Measurements from ENCODE around the gene IFT122.

The IFT122 gene

DNA sequence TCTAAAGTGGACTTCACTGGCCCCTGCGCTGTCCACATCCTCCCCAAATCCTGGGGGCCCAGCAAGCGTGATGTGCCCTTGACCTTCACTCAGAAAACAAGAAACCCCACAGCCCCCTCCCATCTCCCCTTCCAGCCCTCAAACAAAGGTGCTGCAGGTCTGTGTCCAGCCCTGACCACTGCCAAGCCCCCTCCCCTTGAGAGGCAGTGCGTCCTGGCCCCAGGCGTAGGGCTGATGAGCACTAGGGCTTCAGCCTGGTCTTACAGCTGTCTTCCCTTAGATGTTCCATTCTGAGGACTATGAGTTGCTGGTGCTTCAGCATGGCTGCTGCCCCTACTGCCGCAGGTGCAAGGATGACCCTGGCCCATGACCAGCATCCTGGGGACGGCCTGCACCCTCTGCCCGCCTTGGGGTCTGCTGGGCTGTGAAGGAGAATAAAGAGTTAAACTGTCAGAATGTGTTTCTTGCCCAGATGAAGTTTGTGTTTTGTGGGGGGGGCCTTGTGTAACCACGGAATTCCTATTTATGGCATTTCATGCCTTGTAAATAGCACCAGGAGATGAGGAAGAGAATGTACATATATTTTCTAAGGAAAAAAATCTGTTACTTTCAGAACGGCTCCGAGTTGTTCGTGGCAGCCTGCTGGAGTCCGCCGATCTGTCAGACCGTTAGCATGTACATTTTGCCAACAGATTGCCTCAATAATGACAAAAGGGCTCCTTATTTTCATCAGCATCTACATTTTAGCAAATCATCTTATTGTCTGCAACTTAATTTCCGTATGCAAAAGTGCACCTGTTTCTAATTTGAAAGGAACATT, 80.1 kb downstream of the IFT122 start:
- DNase-seq, result no peak

DNA sequence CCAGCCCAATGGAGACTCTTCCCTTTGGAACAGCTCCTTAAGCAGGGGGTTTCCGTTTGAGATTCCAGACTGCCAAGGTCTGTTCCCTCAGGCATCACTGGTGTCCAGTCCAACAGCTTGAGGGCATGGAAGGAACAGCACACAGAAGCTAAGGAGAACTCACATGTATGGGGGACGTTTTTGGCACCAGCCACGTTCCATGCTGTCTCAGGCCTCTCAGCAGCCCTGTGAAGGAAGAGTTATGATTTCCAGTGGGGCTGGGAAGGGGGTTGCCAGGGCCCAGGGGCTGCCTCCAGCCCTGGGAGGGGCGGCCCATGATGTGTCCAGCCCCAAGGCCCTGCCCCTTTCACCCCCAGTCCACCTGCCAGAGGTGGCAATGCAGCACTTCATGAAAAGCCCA, 80.9 kb downstream of the IFT122 start:
- no peak for DNase-seq

DNA sequence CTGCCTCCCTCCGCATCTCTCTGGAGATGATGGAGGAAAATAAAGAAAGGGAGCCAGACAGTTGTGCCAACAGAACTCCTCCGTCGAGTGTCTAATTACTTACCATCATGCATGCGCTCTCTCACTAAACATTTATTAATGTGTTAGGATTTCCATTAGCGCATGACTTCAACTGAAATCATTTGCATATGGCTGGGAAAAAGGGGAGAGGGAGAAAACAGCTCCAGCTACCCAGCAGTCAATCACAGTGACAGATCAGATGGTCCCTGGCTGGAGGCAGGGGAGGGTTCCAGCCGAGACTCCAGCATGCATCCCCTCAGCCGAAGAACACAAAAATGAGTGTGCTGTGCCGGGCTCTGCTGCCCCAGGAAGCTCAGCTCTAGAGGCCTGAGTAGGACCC, 81.6 kb downstream of the IFT122 start:
- no peak for DNase-seq

DNA sequence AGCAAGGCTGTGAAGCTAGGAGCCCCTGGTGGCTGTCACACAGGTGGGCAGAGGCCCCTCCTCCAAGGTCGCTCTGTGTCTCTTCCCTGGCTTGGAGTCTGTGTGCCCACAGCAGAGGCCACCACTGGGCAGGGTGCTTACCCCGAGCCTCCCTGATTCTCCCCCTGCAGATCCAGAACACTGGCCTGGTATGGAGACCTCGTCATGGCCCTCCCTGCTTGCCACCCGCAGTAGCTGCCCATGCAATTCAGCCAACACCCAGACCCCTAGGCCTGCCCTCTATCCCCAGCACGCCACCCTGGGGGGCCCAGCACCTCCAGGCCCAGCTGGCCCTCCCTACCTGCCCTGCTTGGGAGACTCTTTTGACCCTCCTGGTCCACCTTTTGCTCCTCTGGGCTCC, 82.9 kb downstream of the IFT122 start:
- no peak for DNase-seq

DNA sequence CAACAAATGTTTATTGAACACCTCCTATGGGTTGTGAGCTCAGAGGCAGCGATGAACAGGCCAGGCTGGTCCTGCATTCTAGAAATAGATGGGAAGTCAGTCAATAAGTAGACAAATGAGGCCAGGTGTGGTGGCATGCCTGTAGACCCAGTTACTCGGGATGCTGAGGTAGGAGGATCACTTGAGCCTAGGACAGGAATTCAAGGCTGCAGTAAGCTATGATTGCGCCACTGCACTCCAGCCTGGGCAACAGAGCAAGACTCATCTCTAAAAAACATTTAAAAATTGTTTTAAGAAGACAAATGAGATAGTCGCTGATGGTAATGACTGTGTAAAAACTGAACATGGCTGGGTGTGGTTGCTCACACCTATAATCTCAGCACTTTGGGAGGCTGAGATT, 84.1 kb downstream of the IFT122 start:
- no peak for DNase-seq

DNA sequence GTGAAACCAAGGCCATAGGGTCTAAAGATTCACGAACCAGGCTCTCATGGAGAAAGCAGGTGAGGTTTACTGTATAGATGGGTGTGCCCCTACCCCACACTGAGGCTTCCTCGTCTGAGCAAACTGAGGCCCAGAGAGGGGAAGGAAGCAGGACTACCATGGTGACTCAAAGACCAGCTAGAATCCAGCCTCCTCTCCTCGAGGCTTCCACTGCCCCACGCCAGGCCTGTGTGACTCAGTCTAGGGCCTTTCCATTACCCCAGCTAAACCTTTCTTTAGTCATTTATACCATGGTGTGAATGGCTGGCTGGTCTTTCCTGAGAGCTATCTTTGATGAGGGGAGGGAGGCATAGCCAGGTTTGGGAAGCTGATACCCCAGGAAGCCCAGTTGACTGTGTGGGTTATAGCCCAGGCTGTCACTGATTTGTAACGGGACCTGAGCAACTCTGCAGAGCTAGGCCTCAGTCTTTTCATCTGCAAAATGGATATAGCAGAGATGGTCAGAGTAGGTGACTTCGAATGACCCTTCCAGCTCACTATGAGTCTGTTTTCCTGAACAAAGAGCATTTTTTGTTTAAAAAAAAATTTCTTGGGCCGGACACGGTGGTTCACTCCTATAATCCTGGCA, 85.4 kb downstream of the IFT122 start:
- peak; percentile 45 for DNase-seq

DNA sequence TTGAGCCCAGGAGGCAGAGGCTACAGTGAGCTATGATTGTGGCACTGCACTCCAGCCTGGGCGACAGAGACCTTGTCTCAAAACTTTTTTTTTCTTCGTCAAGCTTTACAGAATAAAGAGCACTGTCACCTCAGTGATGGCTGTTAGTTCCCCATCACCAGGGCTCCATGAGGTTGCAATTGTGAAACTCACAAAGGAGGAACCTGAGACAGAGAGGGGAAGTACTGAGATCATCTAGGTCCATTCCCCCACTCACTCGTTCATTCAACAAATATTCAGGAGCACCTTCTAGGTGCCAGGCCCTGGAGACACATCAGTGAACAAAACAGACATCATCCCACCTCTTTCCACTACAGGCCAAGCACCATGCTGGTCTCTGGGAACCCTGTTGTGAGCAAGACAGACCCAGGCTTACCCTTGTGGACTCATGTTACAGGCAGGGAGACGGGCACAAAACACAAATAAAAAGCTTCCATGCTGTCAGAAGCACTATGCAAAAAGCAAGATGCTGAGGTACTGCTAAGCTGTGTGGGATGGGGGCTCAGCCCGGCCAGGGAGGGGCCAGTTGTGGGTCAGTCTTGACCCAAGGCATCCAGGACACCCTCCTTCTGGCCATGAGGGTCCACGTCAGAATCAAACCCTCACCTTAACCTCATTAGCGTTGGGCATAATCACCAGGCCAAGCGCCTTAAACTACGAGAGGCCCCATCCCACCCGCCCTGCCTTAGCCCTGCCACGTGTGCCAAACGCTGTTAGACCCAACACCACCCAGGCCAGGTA, 86.3 kb downstream of the IFT122 start:
- no peak for DNase-seq

DNA sequence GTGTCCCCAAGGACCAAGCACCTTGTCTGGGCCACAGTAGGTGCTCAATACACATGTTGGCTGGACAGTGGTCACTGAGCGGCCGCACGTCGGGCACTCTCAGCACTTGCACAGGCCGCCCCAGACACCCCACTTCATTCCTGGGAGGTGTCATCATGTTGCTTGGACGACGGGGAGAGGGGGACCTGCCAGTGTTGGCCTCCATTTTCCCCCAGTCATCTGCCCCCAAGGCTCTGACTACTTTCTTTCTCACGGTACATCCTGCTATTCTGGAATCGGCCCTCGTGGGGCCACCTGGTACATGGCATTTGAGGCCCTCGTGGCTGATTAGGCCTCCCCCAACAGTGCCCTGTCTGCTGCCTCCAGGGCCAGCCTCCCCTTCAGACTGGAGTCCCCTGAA, 87.2 kb downstream of the IFT122 start:
- DNase-seq, result no peak

DNA sequence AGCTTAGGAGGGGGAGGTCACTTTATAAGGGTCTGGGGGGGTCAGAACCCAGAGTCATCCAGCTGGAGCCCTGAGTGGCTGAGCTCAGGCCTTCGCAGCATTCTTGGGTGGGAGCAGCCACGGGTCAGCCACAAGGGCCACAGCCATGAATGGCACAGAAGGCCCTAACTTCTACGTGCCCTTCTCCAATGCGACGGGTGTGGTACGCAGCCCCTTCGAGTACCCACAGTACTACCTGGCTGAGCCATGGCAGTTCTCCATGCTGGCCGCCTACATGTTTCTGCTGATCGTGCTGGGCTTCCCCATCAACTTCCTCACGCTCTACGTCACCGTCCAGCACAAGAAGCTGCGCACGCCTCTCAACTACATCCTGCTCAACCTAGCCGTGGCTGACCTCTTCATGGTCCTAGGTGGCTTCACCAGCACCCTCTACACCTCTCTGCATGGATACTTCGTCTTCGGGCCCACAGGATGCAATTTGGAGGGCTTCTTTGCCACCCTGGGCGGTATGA, 88.6 kb downstream of the IFT122 start, which contains the start of gene RHO:
Gene RHO (plus strand): TSS at position 51 of the 512 bp plus-strand sequence. CDS start 95 bp downstream, at position 146.
- DNase-seq, result no peak

DNA sequence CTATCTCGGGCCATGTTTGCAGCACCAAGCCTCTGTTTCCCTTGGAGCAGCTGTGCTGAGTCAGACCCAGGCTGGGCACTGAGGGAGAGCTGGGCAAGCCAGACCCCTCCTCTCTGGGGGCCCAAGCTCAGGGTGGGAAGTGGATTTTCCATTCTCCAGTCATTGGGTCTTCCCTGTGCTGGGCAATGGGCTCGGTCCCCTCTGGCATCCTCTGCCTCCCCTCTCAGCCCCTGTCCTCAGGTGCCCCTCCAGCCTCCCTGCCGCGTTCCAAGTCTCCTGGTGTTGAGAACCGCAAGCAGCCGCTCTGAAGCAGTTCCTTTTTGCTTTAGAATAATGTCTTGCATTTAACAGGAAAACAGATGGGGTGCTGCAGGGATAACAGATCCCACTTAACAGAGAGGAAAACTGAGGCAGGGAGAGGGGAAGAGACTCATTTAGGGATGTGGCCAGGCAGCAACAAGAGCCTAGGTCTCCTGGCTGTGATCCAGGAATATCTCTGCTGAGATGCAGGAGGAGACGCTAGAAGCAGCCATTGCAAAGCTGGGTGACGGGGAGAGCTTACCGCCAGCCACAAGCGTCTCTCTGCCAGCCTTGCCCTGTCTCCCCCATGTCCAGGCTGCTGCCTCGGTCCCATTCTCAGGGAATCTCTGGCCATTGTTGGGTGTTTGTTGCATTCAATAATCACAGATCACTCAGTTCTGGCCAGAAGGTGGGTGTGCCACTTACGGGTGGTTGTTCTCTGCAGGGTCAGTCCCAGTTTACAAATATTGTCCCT, 89.6 kb downstream of the IFT122 start:
- DNase-seq, result no peak

DNA sequence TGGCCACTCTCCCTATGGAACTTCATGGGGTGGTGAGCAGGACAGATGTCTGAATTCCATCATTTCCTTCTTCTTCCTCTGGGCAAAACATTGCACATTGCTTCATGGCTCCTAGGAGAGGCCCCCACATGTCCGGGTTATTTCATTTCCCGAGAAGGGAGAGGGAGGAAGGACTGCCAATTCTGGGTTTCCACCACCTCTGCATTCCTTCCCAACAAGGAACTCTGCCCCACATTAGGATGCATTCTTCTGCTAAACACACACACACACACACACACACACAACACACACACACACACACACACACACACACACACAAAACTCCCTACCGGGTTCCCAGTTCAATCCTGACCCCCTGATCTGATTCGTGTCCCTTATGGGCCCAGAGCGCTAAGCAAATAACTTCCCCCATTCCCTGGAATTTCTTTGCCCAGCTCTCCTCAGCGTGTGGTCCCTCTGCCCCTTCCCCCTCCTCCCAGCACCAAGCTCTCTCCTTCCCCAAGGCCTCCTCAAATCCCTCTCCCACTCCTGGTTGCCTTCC, 90.3 kb downstream of the IFT122 start:
- peak; percentile 68 for DNase-seq

DNA sequence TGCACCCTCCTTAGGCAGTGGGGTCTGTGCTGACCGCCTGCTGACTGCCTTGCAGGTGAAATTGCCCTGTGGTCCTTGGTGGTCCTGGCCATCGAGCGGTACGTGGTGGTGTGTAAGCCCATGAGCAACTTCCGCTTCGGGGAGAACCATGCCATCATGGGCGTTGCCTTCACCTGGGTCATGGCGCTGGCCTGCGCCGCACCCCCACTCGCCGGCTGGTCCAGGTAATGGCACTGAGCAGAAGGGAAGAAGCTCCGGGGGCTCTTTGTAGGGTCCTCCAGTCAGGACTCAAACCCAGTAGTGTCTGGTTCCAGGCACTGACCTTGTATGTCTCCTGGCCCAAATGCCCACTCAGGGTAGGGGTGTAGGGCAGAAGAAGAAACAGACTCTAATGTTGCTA, 90.8 kb downstream of the IFT122 start:
- DNase-seq, result no peak

DNA sequence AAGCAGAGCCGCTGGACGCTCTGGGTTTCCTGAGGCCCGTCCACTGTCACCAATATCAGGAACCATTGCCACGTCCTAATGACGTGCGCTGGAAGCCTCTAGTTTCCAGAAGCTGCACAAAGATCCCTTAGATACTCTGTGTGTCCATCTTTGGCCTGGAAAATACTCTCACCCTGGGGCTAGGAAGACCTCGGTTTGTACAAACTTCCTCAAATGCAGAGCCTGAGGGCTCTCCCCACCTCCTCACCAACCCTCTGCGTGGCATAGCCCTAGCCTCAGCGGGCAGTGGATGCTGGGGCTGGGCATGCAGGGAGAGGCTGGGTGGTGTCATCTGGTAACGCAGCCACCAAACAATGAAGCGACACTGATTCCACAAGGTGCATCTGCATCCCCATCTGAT, 91.7 kb downstream of the IFT122 start:
- DNase-seq, result no peak

DNA sequence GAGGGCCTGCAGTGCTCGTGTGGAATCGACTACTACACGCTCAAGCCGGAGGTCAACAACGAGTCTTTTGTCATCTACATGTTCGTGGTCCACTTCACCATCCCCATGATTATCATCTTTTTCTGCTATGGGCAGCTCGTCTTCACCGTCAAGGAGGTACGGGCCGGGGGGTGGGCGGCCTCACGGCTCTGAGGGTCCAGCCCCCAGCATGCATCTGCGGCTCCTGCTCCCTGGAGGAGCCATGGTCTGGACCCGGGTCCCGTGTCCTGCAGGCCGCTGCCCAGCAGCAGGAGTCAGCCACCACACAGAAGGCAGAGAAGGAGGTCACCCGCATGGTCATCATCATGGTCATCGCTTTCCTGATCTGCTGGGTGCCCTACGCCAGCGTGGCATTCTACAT, 92.2 kb downstream of the IFT122 start:
- DNase-seq, result no peak

DNA sequence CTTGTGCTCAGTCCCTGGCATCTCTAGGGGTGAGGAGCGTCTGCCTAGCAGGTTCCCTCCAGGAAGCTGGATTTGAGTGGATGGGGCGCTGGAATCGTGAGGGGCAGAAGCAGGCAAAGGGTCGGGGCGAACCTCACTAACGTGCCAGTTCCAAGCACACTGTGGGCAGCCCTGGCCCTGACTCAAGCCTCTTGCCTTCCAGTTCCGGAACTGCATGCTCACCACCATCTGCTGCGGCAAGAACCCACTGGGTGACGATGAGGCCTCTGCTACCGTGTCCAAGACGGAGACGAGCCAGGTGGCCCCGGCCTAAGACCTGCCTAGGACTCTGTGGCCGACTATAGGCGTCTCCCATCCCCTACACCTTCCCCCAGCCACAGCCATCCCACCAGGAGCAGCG, 93.4 kb downstream of the IFT122 start:
- no peak for DNase-seq

DNA sequence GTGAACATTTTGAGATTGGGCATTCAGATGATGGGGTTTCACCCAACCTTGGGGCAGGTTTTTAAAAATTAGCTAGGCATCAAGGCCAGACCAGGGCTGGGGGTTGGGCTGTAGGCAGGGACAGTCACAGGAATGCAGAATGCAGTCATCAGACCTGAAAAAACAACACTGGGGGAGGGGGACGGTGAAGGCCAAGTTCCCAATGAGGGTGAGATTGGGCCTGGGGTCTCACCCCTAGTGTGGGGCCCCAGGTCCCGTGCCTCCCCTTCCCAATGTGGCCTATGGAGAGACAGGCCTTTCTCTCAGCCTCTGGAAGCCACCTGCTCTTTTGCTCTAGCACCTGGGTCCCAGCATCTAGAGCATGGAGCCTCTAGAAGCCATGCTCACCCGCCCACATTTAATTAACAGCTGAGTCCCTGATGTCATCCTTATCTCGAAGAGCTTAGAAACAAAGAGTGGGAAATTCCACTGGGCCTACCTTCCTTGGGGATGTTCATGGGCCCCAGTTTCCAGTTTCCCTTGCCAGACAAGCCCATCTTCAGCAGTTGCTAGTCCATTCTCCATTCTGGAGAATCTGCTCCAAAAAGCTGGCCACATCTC, 94.5 kb downstream of the IFT122 start:
- no peak for DNase-seq

DNA sequence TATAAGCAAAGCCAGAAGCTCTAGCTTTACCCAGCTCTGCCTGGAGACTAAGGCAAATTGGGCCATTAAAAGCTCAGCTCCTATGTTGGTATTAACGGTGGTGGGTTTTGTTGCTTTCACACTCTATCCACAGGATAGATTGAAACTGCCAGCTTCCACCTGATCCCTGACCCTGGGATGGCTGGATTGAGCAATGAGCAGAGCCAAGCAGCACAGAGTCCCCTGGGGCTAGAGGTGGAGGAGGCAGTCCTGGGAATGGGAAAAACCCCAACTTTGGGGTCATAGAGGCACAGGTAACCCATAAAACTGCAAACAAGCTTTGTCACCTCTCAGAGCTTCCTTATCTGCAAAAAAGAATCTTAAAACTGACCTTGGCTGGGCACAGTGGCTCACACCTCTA, 95.1 kb downstream of the IFT122 start:
- no peak for DNase-seq

DNA sequence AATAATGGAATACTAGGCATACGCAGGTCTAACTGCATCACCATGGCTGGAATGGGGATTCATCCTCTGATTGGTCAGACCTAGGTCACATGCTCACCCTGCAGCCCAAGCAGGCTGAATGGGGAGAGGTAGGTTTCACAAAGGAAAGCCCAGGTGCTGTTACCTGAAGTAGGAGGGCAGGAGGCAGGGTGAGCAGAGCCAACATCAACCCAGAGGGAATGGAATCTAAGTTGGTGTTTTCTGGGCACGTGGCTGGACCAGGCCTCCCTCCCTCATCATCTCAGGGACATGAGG, 96.3 kb downstream of the IFT122 start:
- DNase-seq, result no peak

DNA sequence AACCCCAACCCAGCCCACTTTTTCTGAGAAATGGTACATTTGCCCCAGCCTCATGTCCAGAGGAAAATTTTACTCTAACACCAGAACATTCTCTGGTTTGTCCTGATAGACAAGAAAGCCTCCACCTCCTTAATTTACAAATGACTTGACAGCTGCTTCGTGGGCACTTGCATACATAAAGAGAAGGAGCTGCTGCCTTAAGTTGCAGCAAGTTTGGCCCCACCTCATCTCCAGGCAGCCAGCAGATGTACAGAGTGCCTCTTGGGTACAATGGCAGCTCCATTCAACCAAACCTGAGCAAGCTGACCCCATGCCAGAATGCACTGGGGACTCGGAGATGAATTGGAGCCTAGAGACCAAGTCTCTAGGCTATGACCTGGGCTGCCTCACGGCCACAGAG, 96.8 kb downstream of the IFT122 start:
- DNase-seq, result no peak

DNA sequence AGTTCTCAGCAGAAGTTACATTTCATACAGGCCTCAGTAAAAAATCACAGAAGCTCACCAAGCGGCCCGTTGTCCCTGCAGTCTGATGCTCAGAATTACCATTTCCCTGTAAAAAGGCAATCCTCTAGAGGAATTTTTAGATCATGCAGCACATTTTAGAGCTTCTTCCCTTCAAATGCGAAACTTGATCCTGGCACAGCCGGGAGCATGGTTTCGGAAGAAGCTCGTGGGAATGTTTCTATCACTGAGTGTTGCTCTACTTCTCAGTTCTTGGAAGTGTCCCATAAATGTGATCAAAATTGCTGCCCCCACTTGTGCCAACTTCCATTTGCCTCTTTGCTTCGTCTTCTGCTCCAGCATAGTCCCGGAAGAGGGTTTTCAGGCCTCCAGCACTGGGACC, 99.2 kb downstream of the IFT122 start:
- DNase-seq, result no peak

DNA sequence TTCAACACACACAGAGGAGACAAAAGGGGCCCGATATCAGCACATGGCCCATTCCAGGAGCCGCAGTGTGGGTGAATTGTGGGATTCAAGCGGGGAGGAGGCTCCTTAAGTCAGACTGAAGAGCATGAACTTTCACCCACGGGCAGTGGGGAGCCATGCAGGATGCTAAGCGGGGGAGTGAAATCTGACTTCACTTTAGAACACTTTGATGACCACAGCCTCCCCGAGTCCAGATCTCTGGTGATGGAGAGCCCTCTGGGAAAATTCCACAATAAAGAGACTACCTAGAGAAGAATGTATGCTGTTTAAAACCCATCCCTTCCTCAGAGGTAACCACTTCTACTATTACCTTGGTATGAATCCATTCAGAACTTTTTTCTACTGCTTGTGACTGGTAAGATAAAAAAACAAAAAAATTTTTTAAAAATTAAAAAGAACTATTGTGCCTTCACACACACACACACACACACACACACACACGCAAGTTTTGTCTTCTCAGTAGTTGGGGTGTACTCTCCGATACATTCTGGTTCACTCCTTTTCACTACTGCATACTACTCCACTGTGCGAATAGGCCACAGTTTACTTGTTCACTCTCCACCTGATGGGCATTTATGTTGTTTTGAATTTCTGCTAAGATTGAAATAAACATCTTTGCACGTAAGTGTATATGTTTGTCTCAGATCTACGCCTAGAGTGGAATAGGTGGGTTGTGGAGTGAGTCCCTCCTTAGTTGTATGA, 100.9 kb downstream of the IFT122 start:
- no peak for DNase-seq

Data from fibroblast of skin of back (primary cell).